HPDE6-E6E7 (cell line): ENCODE results near the gene ANXA8L1.
"Not testable (repeated sequence)": the region's sequence is repeated elsewhere in the genome, so short reads cannot be mapped to it uniquely, and the experiment has no call there.

ENCODE experiments used
- DNase-seq: peaks from one replicate; pipeline ENCODE4 v3.0.0; 2011; ENCODE audit warnings: missing footprints; ENCODE audit errors: extremely low spot score

The ANXA8L1 gene

GRCh38 chr10:46397767-46398166 is 22.2 kb downstream of the ANXA8L1 start:
- not testable (repeated sequence) for DNase-seq

- DNase-seq: not testable (repeated sequence)
Measured at GRCh38 chr10:46398212-46398886, 22.8 kb downstream of the ANXA8L1 start.

- DNase-seq: not testable (repeated sequence)
Measured at GRCh38 chr10:46409556-46409955, 34.0 kb downstream of the ANXA8L1 start.

- not testable (repeated sequence) for DNase-seq
Measured at GRCh38 chr10:46411123-46411522, 35.5 kb downstream of the ANXA8L1 start.

- not testable (repeated sequence) for DNase-seq
Measured at GRCh38 chr10:46412665-46413064, 37.1 kb downstream of the ANXA8L1 start.

- not testable (repeated sequence) for DNase-seq
Measured at GRCh38 chr10:46415291-46415690, 39.7 kb downstream of the ANXA8L1 start.

GRCh38 chr10:46418283-46418682 is 42.7 kb downstream of the ANXA8L1 start:
- DNase-seq: not testable (repeated sequence)

GRCh38 chr10:46419570-46420379 is 44.2 kb downstream of the ANXA8L1 start:
- DNase-seq: not testable (repeated sequence)

- not testable (repeated sequence) for DNase-seq
Measured at GRCh38 chr10:46423550-46423949, 48.0 kb downstream of the ANXA8L1 start.

GRCh38 chr10:46440942-46441341 is 65.4 kb downstream of the ANXA8L1 start:
- not testable (repeated sequence) for DNase-seq
